ENCODE data around the gene PARD3.

Gene PARD3

DNA sequence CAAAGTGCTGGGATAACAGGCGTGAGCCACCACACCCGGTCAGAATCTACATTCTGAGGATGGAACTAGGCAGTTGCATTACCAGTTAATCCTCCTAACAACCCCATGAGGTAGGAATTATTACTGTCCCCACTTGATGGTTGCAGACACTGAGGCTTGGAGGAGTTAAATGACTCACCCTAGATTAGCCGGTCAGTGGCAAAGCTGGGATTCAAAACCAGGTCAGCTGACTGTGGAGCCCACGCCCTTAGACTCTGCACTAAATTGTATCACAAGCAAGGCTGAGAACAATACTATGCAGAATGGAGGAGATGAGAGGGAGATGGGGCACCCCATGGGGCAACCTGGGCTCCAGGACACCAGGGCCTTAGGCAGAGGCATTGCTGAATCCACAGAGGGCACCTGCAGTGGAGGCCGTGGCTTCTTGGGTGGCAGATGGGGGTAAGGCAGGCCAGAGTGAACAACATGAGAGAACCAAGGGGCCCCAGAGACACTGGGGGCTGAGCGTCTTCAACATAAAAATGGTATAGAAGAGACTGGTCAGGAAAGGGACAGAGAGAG is 723.4 kb downstream of the PARD3 start:
- no peaks in the 10 kb centered on the region for H3K36me3 ChIP-seq (ENCODE audit: low read depth)
- ATAC-seq (ENCODE audit: low read depth) = no peak
- H3K27me3 ChIP-seq (ENCODE audit: insufficient read depth, poor library complexity, severe bottlenecking) = no peaks in the 10 kb centered on the region
- no peak for DNase-seq (ENCODE audit: low spot score)
- H3K27ac ChIP-seq (ENCODE audit: poor library complexity, severe bottlenecking) = no peak overlapping the region
- TF ChIP-seq, protein P1, sequence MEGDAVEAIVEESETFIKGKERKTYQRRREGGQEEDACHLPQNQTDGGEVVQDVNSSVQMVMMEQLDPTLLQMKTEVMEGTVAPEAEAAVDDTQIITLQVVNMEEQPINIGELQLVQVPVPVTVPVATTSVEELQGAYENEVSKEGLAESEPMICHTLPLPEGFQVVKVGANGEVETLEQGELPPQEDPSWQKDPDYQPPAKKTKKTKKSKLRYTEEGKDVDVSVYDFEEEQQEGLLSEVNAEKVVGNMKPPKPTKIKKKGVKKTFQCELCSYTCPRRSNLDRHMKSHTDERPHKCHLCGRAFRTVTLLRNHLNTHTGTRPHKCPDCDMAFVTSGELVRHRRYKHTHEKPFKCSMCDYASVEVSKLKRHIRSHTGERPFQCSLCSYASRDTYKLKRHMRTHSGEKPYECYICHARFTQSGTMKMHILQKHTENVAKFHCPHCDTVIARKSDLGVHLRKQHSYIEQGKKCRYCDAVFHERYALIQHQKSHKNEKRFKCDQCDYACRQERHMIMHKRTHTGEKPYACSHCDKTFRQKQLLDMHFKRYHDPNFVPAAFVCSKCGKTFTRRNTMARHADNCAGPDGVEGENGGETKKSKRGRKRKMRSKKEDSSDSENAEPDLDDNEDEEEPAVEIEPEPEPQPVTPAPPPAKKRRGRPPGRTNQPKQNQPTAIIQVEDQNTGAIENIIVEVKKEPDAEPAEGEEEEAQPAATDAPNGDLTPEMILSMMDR (IDR thresholded peaks at IDR 0.05; ENCODE audit: poor library complexity, severe bottlenecking) = no peak
- H3K4me1 ChIP-seq (ENCODE audit: insufficient read depth, poor library complexity, severe bottlenecking) = no peaks in the 10 kb centered on the region
- no peak overlapping the region for H3K4me3 ChIP-seq (ENCODE audit: severe bottlenecking)
- H3K9me3 ChIP-seq (ENCODE audit: severe bottlenecking) = peaks cover 2% of the 10 kb centered on the region

GRCh38 chr10:34089253-34089652 is 725.8 kb downstream of the PARD3 start:
- no peaks in the 10 kb centered on the region for H3K4me1 ChIP-seq (ENCODE audit: insufficient read depth, poor library complexity, severe bottlenecking)
- no peak for DNase-seq (ENCODE audit: low spot score)
- H3K36me3 ChIP-seq (ENCODE audit: low read depth) = no peaks in the 10 kb centered on the region
- no peaks in the 10 kb centered on the region for H3K27me3 ChIP-seq (ENCODE audit: insufficient read depth, poor library complexity, severe bottlenecking)
- TF ChIP-seq, protein P1 (IDR thresholded peaks at IDR 0.05; ENCODE audit: poor library complexity, severe bottlenecking) = no peak
- H3K9me3 ChIP-seq (ENCODE audit: severe bottlenecking) = no peaks in the 10 kb centered on the region
- no peak overlapping the region for H3K4me3 ChIP-seq (ENCODE audit: severe bottlenecking)
- ATAC-seq (ENCODE audit: low read depth) = no peak
- H3K27ac ChIP-seq (ENCODE audit: poor library complexity, severe bottlenecking) = no peak overlapping the region

- H3K9me3 ChIP-seq (ENCODE audit: severe bottlenecking) = no peaks in the 10 kb centered on the region
- H3K4me3 ChIP-seq (ENCODE audit: severe bottlenecking) = no peak overlapping the region
- no peaks in the 10 kb centered on the region for H3K27me3 ChIP-seq (ENCODE audit: insufficient read depth, poor library complexity, severe bottlenecking)
- no peaks in the 10 kb centered on the region for H3K4me1 ChIP-seq (ENCODE audit: insufficient read depth, poor library complexity, severe bottlenecking)
- ATAC-seq (ENCODE audit: low read depth) = no peak
- no peak overlapping the region for H3K27ac ChIP-seq (ENCODE audit: poor library complexity, severe bottlenecking)
- TF ChIP-seq, protein P1 (IDR thresholded peaks at IDR 0.05; ENCODE audit: poor library complexity, severe bottlenecking) = no peak
- no peaks in the 10 kb centered on the region for H3K36me3 ChIP-seq (ENCODE audit: low read depth)
- no peak for DNase-seq (ENCODE audit: low spot score)
Measured at GRCh38 chr10:34088208-34088794, 726.8 kb downstream of the PARD3 start.

DNA sequence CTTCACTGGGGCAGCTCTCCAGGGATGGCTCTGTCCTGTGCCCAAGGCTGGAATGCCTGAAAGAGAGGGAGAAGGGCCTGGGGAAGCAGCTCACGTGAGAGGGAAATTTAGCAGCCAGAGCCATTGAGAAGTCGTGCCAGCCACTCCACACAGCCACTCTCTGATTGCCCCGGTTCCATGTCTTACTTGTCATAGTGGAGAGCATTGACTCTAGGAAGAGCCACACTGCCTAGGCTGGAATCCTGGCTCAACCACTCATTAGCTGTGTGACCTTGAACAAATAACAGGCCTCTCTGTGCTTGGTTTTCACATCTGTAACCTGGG is 728.0 kb downstream of the PARD3 start:
- Histone ChIP-seq H3K27me3 (ENCODE audit: insufficient read depth, poor library complexity, severe bottlenecking) (no peaks in the 10 kb centered on the region), H3K4me1 (ENCODE audit: insufficient read depth, poor library complexity, severe bottlenecking) (no peaks in the 10 kb centered on the region), H3K27ac (ENCODE audit: poor library complexity, severe bottlenecking) (no peak overlapping the region), H3K9me3 (ENCODE audit: severe bottlenecking) (no peaks in the 10 kb centered on the region), H3K36me3 (ENCODE audit: low read depth) (no peaks in the 10 kb centered on the region), H3K4me3 (ENCODE audit: severe bottlenecking) (no peak overlapping the region)
- DNase-seq (ENCODE audit: low spot score) = no peak
- no peak for ATAC-seq (ENCODE audit: low read depth)
- TF ChIP-seq, protein P1 (IDR thresholded peaks at IDR 0.05; ENCODE audit: poor library complexity, severe bottlenecking) = no peak

GRCh38 chr10:34083567-34083966 is 731.5 kb downstream of the PARD3 start:
- Histone ChIP-seq H3K27ac (ENCODE audit: poor library complexity, severe bottlenecking) (no peak overlapping the region), H3K9me3 (ENCODE audit: severe bottlenecking) (no peaks in the 10 kb centered on the region), H3K4me3 (ENCODE audit: severe bottlenecking) (no peak overlapping the region), H3K36me3 (ENCODE audit: low read depth) (no peaks in the 10 kb centered on the region), H3K27me3 (ENCODE audit: insufficient read depth, poor library complexity, severe bottlenecking) (no peaks in the 10 kb centered on the region), H3K4me1 (ENCODE audit: insufficient read depth, poor library complexity, severe bottlenecking) (no peaks in the 10 kb centered on the region)
- DNase-seq (ENCODE audit: low spot score) = no peak
- TF ChIP-seq, protein P1 (IDR thresholded peaks at IDR 0.05; ENCODE audit: poor library complexity, severe bottlenecking) = no peak
- no peak for ATAC-seq (ENCODE audit: low read depth)
